ENCODE measurements around the gene CYP24A1.

Gene CYP24A1

GRCh38 chr20:54110457-54110856 is 63.3 kb downstream of the CYP24A1 start:
- DNase-seq: no peak

DNA sequence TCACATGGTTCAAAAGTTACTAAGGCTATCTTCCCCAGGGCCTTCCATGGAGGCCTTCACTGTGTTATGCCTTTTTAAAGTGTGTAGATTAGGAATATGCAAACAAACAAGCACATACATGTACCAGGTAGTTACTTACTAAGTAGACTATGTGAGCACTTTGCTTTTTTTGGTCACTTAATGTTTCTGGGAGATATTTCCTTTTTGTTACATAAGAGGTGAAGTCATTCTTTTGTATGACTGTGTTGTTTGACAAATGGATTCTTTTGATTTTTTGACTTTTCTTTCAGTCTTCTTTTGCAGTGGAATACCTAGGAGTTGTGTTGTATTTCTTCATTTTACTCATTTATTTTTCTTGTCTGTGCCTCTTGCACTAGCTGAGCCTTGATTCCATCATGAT is 63.7 kb downstream of the CYP24A1 start:
- no peak for DNase-seq

DNA sequence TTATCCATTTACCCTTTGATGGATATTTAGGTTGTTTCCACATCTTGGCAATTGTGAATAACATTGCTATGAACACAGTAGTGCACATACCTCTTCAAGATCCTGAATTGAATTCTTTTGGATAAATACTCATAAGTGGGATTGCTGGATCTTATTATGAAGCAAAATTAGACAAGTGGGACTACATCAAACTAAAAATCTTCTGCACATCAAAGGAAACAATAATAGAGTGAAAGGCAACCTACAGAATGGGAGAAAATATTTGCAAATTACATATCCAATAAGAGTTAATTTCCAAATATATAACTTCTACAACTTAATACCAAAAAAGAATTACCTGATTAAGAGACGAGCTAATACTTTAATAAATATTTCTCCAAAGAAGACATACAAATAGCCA is 65.0 kb downstream of the CYP24A1 start:
- no peak for DNase-seq

- DNase-seq: no peak
These were observed 65.5 kb downstream of the CYP24A1 start for GRCh38 chr20:54108326-54108642.

DNA sequence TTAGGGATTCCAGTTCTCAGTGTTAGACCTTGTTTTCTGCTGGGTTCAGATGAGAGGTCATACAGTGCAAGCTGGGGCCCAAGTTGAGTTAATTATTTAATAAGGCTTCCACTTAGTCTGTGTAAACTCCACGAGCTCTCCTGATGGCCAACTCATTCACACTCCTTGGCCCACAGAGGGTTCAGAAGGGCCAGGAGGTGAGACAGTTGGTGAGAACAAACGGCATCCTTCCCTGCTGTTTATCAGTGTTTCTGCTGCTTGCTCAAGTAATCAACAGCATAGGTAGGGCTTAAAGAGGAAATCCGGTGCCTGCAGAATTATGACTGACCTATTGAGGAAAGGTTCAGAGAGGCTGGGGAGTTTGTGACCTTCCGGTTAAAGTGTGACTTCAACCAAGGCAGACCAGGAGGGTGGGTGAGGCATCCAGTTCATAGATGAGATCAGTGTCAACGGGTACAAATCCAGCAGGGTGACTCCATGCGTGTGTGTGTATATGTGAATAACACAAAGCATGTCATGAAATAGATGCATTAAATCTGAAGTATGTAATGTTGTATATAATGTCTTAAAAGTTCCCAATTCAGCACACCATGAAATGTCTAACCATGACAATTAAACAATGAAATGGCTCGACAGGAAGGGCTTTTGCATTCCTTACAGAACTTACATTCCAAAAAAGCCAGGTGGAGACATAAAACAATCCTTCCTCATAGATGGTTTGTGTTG is 66.0 kb downstream of the CYP24A1 start:
- DNase-seq: no peak

- DNase-seq: no peak
These were observed 66.6 kb downstream of the CYP24A1 start for GRCh38 chr20:54107181-54107580.

DNA sequence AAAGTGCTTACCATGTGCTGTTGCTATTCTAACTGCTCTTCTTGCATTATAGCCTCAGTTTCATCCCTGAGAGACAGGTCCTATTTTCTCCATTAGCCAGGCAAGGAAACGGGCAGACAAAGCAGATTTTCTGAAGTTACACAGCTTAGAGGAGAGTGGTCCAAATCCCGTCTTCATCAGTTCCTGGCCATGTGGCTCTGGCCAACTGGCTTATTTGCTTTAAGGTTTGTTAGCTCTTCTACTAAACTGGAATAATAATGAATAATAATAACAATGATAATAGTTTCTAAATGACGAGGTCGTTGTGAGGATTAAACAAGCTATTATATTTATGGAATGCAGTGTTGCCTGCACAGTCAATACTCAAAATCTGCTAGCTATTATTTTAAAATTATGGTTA is 67.6 kb downstream of the CYP24A1 start:
- no peak for DNase-seq

DNA sequence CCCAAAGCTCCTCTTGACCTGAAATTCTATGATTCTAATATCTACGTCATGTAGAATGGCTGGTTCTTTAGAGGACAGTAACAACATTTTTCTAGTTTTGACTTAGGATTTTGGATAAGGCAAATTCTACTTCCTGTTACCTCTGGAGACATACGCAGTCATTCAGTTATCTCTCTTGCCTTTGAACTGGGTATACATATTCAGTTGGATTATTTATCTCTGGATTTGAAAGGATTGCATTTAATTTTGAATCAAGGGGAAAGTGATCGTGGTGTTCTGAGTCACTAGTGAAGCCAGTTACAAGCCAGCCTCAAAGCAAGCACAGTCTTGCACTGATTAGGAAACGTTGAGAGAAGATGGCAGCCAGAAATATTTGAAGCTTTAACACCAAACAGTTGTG is 68.1 kb downstream of the CYP24A1 start:
- DNase-seq: no peak

GRCh38 chr20:54104781-54105180 is 69.0 kb downstream of the CYP24A1 start:
- DNase-seq: no peak

- no peak for DNase-seq
These were observed 69.8 kb downstream of the CYP24A1 start for GRCh38 chr20:54103762-54104600.

Data from fibroblast of skin of scalp (primary cell).